Endothelial cell of umbilical vein (primary cell): Measurements from ENCODE around the gene ADAM8.

Source experiments
- EZH2 ChIP-seq: IDR thresholded peaks from 2 replicates; pipeline ENCODE4 v1.6.1; 2012; ENCODE audit warnings: borderline replicate concordance, low read depth, mild to moderate bottlenecking, moderate library complexity, low read length, inconsistent platforms; ENCODE audit not compliant: severe bottlenecking
- GATA2 ChIP-seq: IDR thresholded peaks from 2 replicates; pipeline ENCODE4 v1.7.0; 2011; ENCODE audit warnings: low read depth, mild to moderate bottlenecking, moderate library complexity, mixed read lengths, low read length; ENCODE audit not compliant: insufficient read length, insufficient read depth
- POLR2A ChIP-seq: IDR thresholded peaks from 2 replicates; pipeline ENCODE4 v1.6.1; 2012; ENCODE audit warnings: low read depth, mild to moderate bottlenecking, control low read depth, low read length
- POLR2AphosphoS5 ChIP-seq: IDR thresholded peaks from 2 replicates; pipeline ENCODE4 v1.6.1; 2012; ENCODE audit warnings: low read depth, mild to moderate bottlenecking, control low read depth, low read length, moderate library complexity; ENCODE audit not compliant: insufficient read depth
- TF ChIP-seq, protein P1 (sequence below), 2 donors: IDR thresholded peaks; 1 replicate in 1 of 2; 2 replicates in 1 of 2; pipeline ENCODE4 v1.5.1; 2011; ENCODE audit warnings: low read length in 2 of 2, mild to moderate bottlenecking in 2 of 2, moderate library complexity in 2 of 2, control low read depth in 1 of 2, inconsistent platforms in 1 of 2, low read depth in 1 of 2; ENCODE audit not compliant: insufficient read depth in 1 of 2; ENCODE audit errors: extremely low read depth in 1 of 2
- TF ChIP-seq, protein P2 (sequence below): IDR thresholded peaks from 2 replicates; pipeline ENCODE4 v1.6.1; 2011; ENCODE audit not compliant: insufficient read depth, insufficient read length

DNA sequence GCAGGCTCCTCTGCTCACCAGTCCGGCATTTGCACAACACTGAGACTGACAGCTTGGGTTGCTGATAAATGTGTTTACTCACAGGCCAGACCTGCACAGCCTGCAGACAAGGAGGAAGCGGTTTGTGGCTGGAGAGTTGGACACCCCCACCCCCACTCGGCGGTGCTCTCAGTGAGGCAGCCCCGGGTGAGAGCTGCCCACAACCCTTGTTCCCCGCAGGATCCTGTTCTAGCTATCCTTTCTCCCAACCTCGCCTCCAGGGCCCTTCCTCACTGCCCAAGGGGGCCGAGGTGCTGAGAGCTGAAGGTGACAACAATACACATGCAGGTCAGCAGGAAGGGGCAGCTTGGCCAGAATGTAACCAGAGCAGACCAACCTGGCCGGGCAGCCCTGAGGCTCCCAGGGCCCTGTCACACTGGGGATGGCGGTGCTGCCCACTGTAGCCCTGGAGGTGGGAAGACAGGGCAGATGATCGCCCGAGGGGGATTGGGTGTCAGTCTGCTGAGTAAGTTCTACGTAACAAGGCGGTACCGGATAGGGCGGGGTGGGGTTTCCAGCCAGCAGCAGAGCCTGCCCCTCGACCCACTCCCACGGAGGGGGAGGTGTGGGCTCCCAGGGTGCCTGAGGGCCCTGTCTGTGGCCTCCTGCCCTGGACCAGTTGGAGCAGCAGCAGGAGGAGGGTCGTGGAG, 2.1 kb upstream of the ADAM8 start:
- TF ChIP-seq POLR2A (no peak), POLR2AphosphoS5 (no peak), GATA2 (no peak), EZH2 (no peak)
- TF ChIP-seq, protein P1, sequence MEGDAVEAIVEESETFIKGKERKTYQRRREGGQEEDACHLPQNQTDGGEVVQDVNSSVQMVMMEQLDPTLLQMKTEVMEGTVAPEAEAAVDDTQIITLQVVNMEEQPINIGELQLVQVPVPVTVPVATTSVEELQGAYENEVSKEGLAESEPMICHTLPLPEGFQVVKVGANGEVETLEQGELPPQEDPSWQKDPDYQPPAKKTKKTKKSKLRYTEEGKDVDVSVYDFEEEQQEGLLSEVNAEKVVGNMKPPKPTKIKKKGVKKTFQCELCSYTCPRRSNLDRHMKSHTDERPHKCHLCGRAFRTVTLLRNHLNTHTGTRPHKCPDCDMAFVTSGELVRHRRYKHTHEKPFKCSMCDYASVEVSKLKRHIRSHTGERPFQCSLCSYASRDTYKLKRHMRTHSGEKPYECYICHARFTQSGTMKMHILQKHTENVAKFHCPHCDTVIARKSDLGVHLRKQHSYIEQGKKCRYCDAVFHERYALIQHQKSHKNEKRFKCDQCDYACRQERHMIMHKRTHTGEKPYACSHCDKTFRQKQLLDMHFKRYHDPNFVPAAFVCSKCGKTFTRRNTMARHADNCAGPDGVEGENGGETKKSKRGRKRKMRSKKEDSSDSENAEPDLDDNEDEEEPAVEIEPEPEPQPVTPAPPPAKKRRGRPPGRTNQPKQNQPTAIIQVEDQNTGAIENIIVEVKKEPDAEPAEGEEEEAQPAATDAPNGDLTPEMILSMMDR (IDR thresholded peaks at IDR 0.05; ENCODE audit: extremely low read depth in 1 of 2, insufficient read depth in 1 of 2, low read depth in 1 of 2, low read length in 2 of 2): no peak
- TF ChIP-seq, protein P2, sequence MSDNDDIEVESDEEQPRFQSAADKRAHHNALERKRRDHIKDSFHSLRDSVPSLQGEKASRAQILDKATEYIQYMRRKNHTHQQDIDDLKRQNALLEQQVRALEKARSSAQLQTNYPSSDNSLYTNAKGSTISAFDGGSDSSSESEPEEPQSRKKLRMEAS: no peak
